H9 (cell line): Measurements from ENCODE around the gene PRLH. TPM values are rescaled to one million over a fixed set of nuclear protein-coding genes. Genes with fewer than 3 reads are reported as not detected.

ENCODE experiments used
- DNase-seq: peaks from one replicate; pipeline ENCODE4 v3.0.0-alpha.2; 2017
- H2AFZ ChIP-seq: one replicate; pipeline ENCODE4 v1.6.1; 2013; ENCODE audit warnings: mild to moderate bottlenecking, low read length, control low read depth, moderate library complexity
- H2AK5ac ChIP-seq: 2 replicates; pipeline ENCODE4 v1.6.1; 2013; ENCODE audit warnings: low read length, control low read depth, mixed read lengths; ENCODE audit not compliant: insufficient read length
- H2BK120ac ChIP-seq: one replicate; pipeline ENCODE4 v1.6.1; 2013; ENCODE audit warnings: low read depth, mild to moderate bottlenecking, low read length, control low read depth, inconsistent platforms; ENCODE audit not compliant: poor library complexity, severe bottlenecking
- H2BK12ac ChIP-seq: 2 replicates; pipeline ENCODE4 v1.6.1; 2013; ENCODE audit warnings: low read length, control low read depth, mixed read lengths, low read depth; ENCODE audit not compliant: insufficient read length
- H2BK15ac ChIP-seq: 2 replicates; pipeline ENCODE4 v1.6.1; 2013; ENCODE audit warnings: low read depth, low read length, control low read depth
- H2BK20ac ChIP-seq: one replicate; pipeline ENCODE4 v1.6.1; 2013; ENCODE audit warnings: low read depth, mild to moderate bottlenecking, low read length, control low read depth, inconsistent platforms; ENCODE audit not compliant: poor library complexity, severe bottlenecking
- H2BK5ac ChIP-seq: 2 replicates; pipeline ENCODE4 v1.6.1; 2013; ENCODE audit warnings: low read length, control low read depth, mixed read lengths; ENCODE audit not compliant: insufficient read length
- H3K14ac ChIP-seq: 2 replicates; pipeline ENCODE4 v1.6.1; 2013; ENCODE audit warnings: low read length, control low read depth; ENCODE audit not compliant: insufficient read depth
- H3K18ac ChIP-seq: 2 replicates; pipeline ENCODE4 v1.6.1; 2013; ENCODE audit warnings: low read depth, mild to moderate bottlenecking, mixed read lengths, low read length, control low read depth; ENCODE audit not compliant: insufficient read length
- H3K23ac ChIP-seq: 2 replicates; pipeline ENCODE4 v1.6.1; 2013; ENCODE audit warnings: low read length, control low read depth, mixed read lengths, low read depth; ENCODE audit not compliant: insufficient read length
- H3K23me2 ChIP-seq: 2 replicates; pipeline ENCODE4 v1.6.1; 2013; ENCODE audit warnings: low read depth, mild to moderate bottlenecking, mixed read lengths, low read length, control low read depth; ENCODE audit not compliant: insufficient read length, poor library complexity, severe bottlenecking
- H3K27ac ChIP-seq: 2 replicates; pipeline ENCODE4 v1.5.1; 2013; ENCODE audit warnings: low read length, control low read depth, mixed read lengths, low read depth; ENCODE audit not compliant: insufficient read length
- H3K27me3 ChIP-seq: 2 replicates; pipeline ENCODE4 v1.6.1; 2013; ENCODE audit warnings: low read length, control low read depth, inconsistent platforms; ENCODE audit not compliant: insufficient read depth
- H3K4ac ChIP-seq: 2 replicates; pipeline ENCODE4 v1.6.1; 2013; ENCODE audit warnings: low read depth, mild to moderate bottlenecking, control low read depth, inconsistent platforms, low read length, moderate library complexity
- H3K4me1 ChIP-seq: 2 replicates; pipeline ENCODE4 v1.6.1; 2013; ENCODE audit warnings: low read length, control low read depth, inconsistent platforms; ENCODE audit not compliant: insufficient read depth
- H3K4me2 ChIP-seq: 2 replicates; pipeline ENCODE4 v1.6.1; 2013; ENCODE audit warnings: low read length, control low read depth, mixed read lengths; ENCODE audit not compliant: insufficient read length, insufficient read depth
- H3K56ac ChIP-seq: 2 replicates; pipeline ENCODE4 v1.6.1; 2013; ENCODE audit warnings: low read depth, mild to moderate bottlenecking, mixed read lengths, low read length, control low read depth; ENCODE audit not compliant: insufficient read length
- H3K79me1 ChIP-seq: 2 replicates; pipeline ENCODE4 v1.6.1; 2013; ENCODE audit warnings: low read depth, mild to moderate bottlenecking, moderate library complexity, low read length, control low read depth, inconsistent platforms; ENCODE audit not compliant: insufficient read depth, poor library complexity, severe bottlenecking
- H3K79me2 ChIP-seq: 2 replicates; pipeline ENCODE4 v1.6.1; 2013; ENCODE audit warnings: low read length, control low read depth, inconsistent platforms; ENCODE audit not compliant: insufficient read depth
- H3K9ac ChIP-seq: 2 replicates; pipeline ENCODE4 v1.6.1; 2013; ENCODE audit warnings: low read length, control low read depth, mixed read lengths; ENCODE audit not compliant: insufficient read length; ENCODE audit errors: extremely low read depth
- H3K9me3 ChIP-seq: one replicate; pipeline ENCODE4 v1.6.1; 2013; ENCODE audit warnings: low read depth, low read length, inconsistent platforms; ENCODE audit not compliant: control insufficient read depth
- H3T11ph ChIP-seq: one replicate; pipeline ENCODE4 v1.6.1; 2013; ENCODE audit warnings: mild to moderate bottlenecking, low read length, control low read depth, inconsistent platforms
- H4K20me1 ChIP-seq: one replicate; pipeline ENCODE4 v1.6.1; 2013; ENCODE audit not compliant: control insufficient read depth, insufficient read length, insufficient read depth
- H4K5ac ChIP-seq: 2 replicates; pipeline ENCODE4 v1.6.1; 2013; ENCODE audit warnings: low read depth, mild to moderate bottlenecking, mixed read lengths, low read length, control low read depth; ENCODE audit not compliant: insufficient read length
- H4K8ac ChIP-seq: replicated peaks from 2 replicates; pipeline ENCODE4 v1.6.1; 2013; ENCODE audit warnings: low read length, control low read depth, mixed read lengths, low read depth; ENCODE audit not compliant: insufficient read length
- H4K91ac ChIP-seq: 2 replicates; pipeline ENCODE4 v1.6.1; 2013; ENCODE audit warnings: low read depth, mild to moderate bottlenecking, moderate library complexity, mixed read lengths, low read length, control low read depth; ENCODE audit not compliant: insufficient read length
- H3K27ac Mint-ChIP-seq, 3 experiments: 2 replicates in 2 of 3; 3 replicates in 1 of 3; pipeline ENCODE4 v1.8.0; 2020 to 2021; ENCODE audit warnings: mixed read lengths in 3 of 3, mild to moderate bottlenecking in 1 of 3, moderate library complexity in 1 of 3
- H3K27me3 Mint-ChIP-seq: 2 replicates; pipeline ENCODE4 v1.8.0; 2021; ENCODE audit warnings: low read depth, mild to moderate bottlenecking, moderate library complexity, mixed read lengths
- H3K36me3 Mint-ChIP-seq, 3 experiments: 2 replicates in 2 of 3; 3 replicates in 1 of 3; pipeline ENCODE4 v1.8.0; 2020 to 2021; ENCODE audit warnings: low read depth in 3 of 3, mixed read lengths in 3 of 3; ENCODE audit not compliant: insufficient read depth in 1 of 3
- H3K4me1 Mint-ChIP-seq, 2 experiments: 2 replicates each; pipeline ENCODE4 v1.8.0; 2020; ENCODE audit warnings: mixed read lengths in 2 of 2
- H3K4me3 Mint-ChIP-seq, 2 experiments: 2 replicates in 1 of 2; 3 replicates in 1 of 2; pipeline ENCODE4 v1.8.0; 2020 to 2021; ENCODE audit warnings: mild to moderate bottlenecking in 2 of 2, mixed read lengths in 2 of 2, moderate library complexity in 1 of 2
- H3K9me3 Mint-ChIP-seq, 2 experiments: 2 replicates in 1 of 2; 3 replicates in 1 of 2; pipeline ENCODE4 v1.8.0; 2020; ENCODE audit warnings: mild to moderate bottlenecking in 2 of 2, mixed read lengths in 2 of 2, moderate library complexity in 1 of 2
- CTCF ChIP-seq: fragments of 200-600 bp; sonication (generic); conservative IDR thresholded peaks from 3 replicates; pipeline ENCODE4 v1.8.0; 2021; ENCODE audit warnings: antibody characterized with exemption, mild to moderate bottlenecking
- WGBS: extraction: QIAGEN DNeasy Blood & Tissue Kit; methylation state at CpG from one replicate; pipeline ENCODE4 v1.1.7; 2013; ENCODE audit warnings: missing lambda C conversion rate, low lambda C conversion rate, mixed read lengths; ENCODE audit not compliant: insufficient read length; ENCODE audit errors: extremely low coverage; 5-methylcytosine and 5-hydroxymethylcytosine counted together
- total RNA-seq: library from RNA; stranded (reverse); gene quantifications from 2 replicates; pipeline ENCODE4 v1.2.1, GENCODE V29; 2021

The PRLH gene
- total RNA-seq, 1 experiment from 2014 or later: not detected

GRCh38 chr2:237546040-237546875 is 20.1 kb upstream of the PRLH start:
- no peak overlapping the region for H2AK5ac ChIP-seq
- no peak overlapping the region for H3K9ac ChIP-seq
- no peak overlapping the region for H4K5ac ChIP-seq
- Mint-ChIP-seq H3K27me3 (no peaks in the 10 kb centered on the region; the same call in 1 of the 2 replicates), H3K9me3 (peaks cover 0 to 3% of the 10 kb centered on the region in 2 experiments; a peak in 1 of 5 replicates), H3K27ac (peak overlapping the region in 1 of 3 experiments; percentile 60; a peak in 1 of 7 replicates), H3K4me1 (peaks cover 2% of the 10 kb centered on the region in 2 experiments; a peak in 2 of 4 replicates), H3K36me3 (no peaks in the 10 kb centered on the region; a peak in 1 of 7 replicates), H3K4me3 (no peak overlapping the region)
- no peak for DNase-seq
- H3K56ac ChIP-seq: no peak overlapping the region
- no peak overlapping the region for H4K8ac ChIP-seq
- H3K4me1 ChIP-seq: no peaks in the 10 kb centered on the region; the same call in 1 of the 2 replicates
- H2AFZ ChIP-seq: no peak overlapping the region
- H4K20me1 ChIP-seq: no peaks in the 10 kb centered on the region
- no peaks in the 10 kb centered on the region for H3K23me2 ChIP-seq
- H3T11ph ChIP-seq: no peak overlapping the region
- H3K18ac ChIP-seq: no peak overlapping the region
- no peak overlapping the region for H3K23ac ChIP-seq
- WGBS: no CpG with 5 or more reads among the region's 8 CpGs
- H2BK120ac ChIP-seq: no peak overlapping the region
- H2BK5ac ChIP-seq: no peak overlapping the region
- H3K27me3 ChIP-seq: no peaks in the 10 kb centered on the region
- no peak overlapping the region for H2BK20ac ChIP-seq
- H3K79me1 ChIP-seq: no peaks in the 10 kb centered on the region
- TF ChIP-seq CTCF: no peak
- H3K9me3 ChIP-seq: no peaks in the 10 kb centered on the region
- H3K4ac ChIP-seq: no peak overlapping the region
- H3K27ac ChIP-seq: no peak overlapping the region
- no peak overlapping the region for H3K14ac ChIP-seq
- no peak overlapping the region for H3K4me2 ChIP-seq
- no peaks in the 10 kb centered on the region for H3K79me2 ChIP-seq
- no peak overlapping the region for H2BK12ac ChIP-seq
- H2BK15ac ChIP-seq: no peak overlapping the region
- H4K91ac ChIP-seq: no peak overlapping the region
